ENCODE results near the gene NCKAP1. TPM values are rescaled to one million over a fixed set of nuclear protein-coding genes. Genes with fewer than 3 reads are reported as not detected.
A peak's percentile ranks its signal among the peaks of the same experiment; 100 is the strongest.

The NCKAP1 gene
- total RNA-seq, 1 experiment from 2014 or later = 112 TPM

DNA sequence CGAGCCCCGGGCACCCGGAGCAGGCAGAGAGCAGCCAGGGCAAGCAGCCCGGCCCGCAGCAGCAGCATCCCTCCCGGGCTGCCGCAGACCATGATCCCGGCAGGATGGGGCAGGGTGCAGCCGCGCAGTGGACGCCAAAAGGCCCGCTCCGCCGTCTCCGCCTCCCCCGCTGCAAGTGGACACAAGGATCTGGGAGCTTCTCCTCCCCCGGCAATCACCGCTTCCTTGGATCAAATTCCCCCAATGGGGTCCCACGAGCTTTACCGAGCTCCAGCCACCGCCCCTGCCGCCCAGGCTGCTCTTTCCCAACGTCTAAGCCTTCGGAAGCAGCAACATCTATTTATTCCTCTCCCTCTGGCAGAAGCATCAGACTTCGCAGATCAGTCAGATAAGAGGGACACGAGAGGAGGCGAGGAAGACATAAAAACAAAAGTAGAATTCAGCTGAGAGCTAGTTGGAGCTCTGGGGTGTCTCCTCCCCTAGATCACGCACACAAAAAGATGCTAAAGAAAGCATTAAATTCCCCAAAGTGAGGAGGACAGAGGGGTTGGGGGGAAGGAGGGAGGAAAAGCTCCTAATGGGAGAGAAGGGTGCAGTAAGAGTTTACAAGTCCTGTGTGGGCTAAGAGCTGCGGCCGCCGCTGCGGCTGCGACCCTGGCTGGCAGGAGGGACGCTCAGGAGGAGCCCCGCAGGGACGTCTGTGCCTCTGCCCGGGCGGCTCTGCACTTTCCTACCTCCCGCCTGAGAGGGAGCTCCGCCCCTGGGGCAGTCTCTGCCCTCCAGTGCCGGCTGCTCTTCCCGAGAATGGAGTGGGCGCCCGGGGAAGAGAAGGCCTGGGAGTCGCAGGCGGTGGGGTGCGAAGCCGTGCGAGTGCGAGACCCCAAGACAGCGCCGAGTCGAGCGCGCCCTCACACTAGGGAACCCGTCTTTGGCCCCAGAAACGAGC, 171.5 kb downstream of the NCKAP1 start, which contains the start of gene FRZB:
FRZB (minus strand) TSS at position 177 of the 946 bp plus-strand sequence; CDS start at position 92, 85 bp downstream.
- no peaks in the 10 kb centered on the region for H3K9me3 ChIP-seq (ENCODE audit: control insufficient read depth, low read depth, low read length)
- Mint-ChIP-seq H3K9me3 (no peaks in the 10 kb centered on the region), H3K27me3 (ENCODE audit: low read depth) (peaks cover 44% of the 10 kb centered on the region), H3K4me3 (peak within 1 kb of the TSS; percentile 67 to 85), H3K36me3 (ENCODE audit: insufficient read depth in 1 of 3, low read depth in 3 of 3) (no peaks in the 10 kb centered on the region; a peak in 1 of 7 replicates), H3K27ac (no peak within 1 kb of the TSS; a peak in 2 of 7 replicates), H3K4me1 (peaks cover 25 to 28% of the 10 kb centered on the region in 2 experiments)
- H3K23me2 ChIP-seq (ENCODE audit: insufficient read length, low read depth, low read length, poor library complexity, severe bottlenecking) = peaks cover 19% of the 10 kb centered on the region
- no peaks in the 10 kb centered on the region for H4K20me1 ChIP-seq (ENCODE audit: control insufficient read depth, insufficient read depth, insufficient read length)
- peak within 1 kb of the TSS; percentile 9 for H2AFZ ChIP-seq (ENCODE audit: low read length)
- peak within 1 kb of the TSS; percentile 90 for H3K4me2 ChIP-seq (ENCODE audit: insufficient read depth, insufficient read length, low read length)
- no peak within 1 kb of the TSS for H3T11ph ChIP-seq (ENCODE audit: low read length)
- no peak within 1 kb of the TSS for H4K91ac ChIP-seq (ENCODE audit: insufficient read length, low read depth, low read length)
- no peak within 1 kb of the TSS for H2AK5ac ChIP-seq (ENCODE audit: insufficient read length, low read length)
- peak; percentile 73 for DNase-seq
- no peak within 1 kb of the TSS for H3K9ac ChIP-seq (ENCODE audit: extremely low read depth, insufficient read length, low read length)
- H3K79me1 ChIP-seq (ENCODE audit: insufficient read depth, low read depth, low read length, poor library complexity, severe bottlenecking) = no peaks in the 10 kb centered on the region
- H2BK15ac ChIP-seq (ENCODE audit: low read depth, low read length) = no peak within 1 kb of the TSS
- H3K56ac ChIP-seq (ENCODE audit: insufficient read length, low read depth, low read length) = no peak within 1 kb of the TSS
- no peaks in the 10 kb centered on the region for H3K4me1 ChIP-seq (ENCODE audit: insufficient read depth, low read length)
- no peak within 1 kb of the TSS for H3K18ac ChIP-seq (ENCODE audit: insufficient read length, low read depth, low read length)
- H3K27ac ChIP-seq (ENCODE audit: insufficient read length, low read depth, low read length) = no peak within 1 kb of the TSS
- no peak within 1 kb of the TSS for H3K23ac ChIP-seq (ENCODE audit: insufficient read length, low read depth, low read length)
- peaks cover 3% of the 10 kb centered on the region; the same call in 1 of the 2 replicates for H3K27me3 ChIP-seq (ENCODE audit: insufficient read depth, low read length)
- no peaks in the 10 kb centered on the region for H3K79me2 ChIP-seq (ENCODE audit: insufficient read depth, low read length)
- no CpG with 5 or more reads among the region's 57 CpGs for WGBS (ENCODE audit: extremely low coverage, insufficient read length, low lambda C conversion rate)
- no peak within 1 kb of the TSS for H2BK5ac ChIP-seq (ENCODE audit: insufficient read length, low read length)
- peak within 1 kb of the TSS; percentile 72; the same call in 1 of the 2 replicates for H3K14ac ChIP-seq (ENCODE audit: insufficient read depth, low read length)
- H2BK20ac ChIP-seq (ENCODE audit: low read depth, low read length, poor library complexity, severe bottlenecking) = no peak within 1 kb of the TSS
- H3K4ac ChIP-seq (ENCODE audit: low read depth, low read length) = no peak within 1 kb of the TSS
- TF ChIP-seq CTCF (conservative IDR thresholded peaks at IDR 0.05) = no peak
- no peak within 1 kb of the TSS for H4K8ac ChIP-seq (replicated peaks; ENCODE audit: insufficient read length, low read depth, low read length)
- H4K5ac ChIP-seq (ENCODE audit: insufficient read length, low read depth, low read length) = no peak within 1 kb of the TSS
- no peak within 1 kb of the TSS for H2BK12ac ChIP-seq (ENCODE audit: insufficient read length, low read depth, low read length)
- H2BK120ac ChIP-seq (ENCODE audit: low read depth, low read length, poor library complexity, severe bottlenecking) = no peak within 1 kb of the TSS

All from H9 (cell line).